Epithelial cell of esophagus (primary cell): ENCODE results near the gene ATP7B.
A peak's percentile ranks its signal among the peaks of the same experiment; 100 is the strongest.

ENCODE experiments used
- DNase-seq: peaks from one replicate; pipeline ENCODE4 v3.0.0; 2010; ENCODE audit warnings: low read depth
- H3K4me3 ChIP-seq: 2 replicates; pipeline ENCODE4 v1.5.1; 2011; ENCODE audit warnings: mild to moderate bottlenecking, low read length, control low read depth
- TF ChIP-seq, protein P1 (sequence below): IDR thresholded peaks from 2 replicates; pipeline ENCODE4 v1.5.1; 2011; ENCODE audit warnings: low read depth, mild to moderate bottlenecking, low read length, control low read depth, inconsistent platforms; ENCODE audit not compliant: insufficient read depth; ENCODE audit errors: missing control alignments

The ATP7B gene

DNA sequence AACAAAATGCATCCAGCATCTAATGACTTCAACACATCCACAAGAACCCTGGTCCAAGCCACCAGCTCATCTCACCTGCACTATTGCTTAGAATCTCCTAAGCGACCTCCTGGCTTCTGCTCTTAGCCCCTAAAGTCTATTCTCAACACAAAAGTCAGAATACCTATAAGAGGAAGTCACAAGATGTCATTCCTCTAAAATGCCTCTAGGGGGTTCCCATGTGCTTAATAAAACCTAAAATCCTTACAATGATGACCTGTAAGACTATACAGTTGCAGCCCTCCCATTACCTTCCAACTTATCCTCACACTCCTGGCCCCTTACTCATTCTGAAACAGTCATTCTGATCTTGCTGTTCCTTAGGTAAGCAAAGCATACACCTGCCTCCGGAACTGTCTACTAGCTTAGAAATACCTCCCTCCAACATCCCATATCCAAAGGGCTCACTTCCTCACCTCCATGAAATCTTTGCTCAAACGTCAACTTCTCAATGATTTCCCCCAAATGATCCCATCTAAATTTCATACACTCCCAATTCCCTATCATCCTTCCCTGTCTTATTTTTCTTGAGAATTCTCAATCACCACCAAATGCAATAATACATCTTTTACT lies 10.0 kb downstream of the ATP7B start:
- peak; percentile 62 for DNase-seq
- TF ChIP-seq, protein P1, sequence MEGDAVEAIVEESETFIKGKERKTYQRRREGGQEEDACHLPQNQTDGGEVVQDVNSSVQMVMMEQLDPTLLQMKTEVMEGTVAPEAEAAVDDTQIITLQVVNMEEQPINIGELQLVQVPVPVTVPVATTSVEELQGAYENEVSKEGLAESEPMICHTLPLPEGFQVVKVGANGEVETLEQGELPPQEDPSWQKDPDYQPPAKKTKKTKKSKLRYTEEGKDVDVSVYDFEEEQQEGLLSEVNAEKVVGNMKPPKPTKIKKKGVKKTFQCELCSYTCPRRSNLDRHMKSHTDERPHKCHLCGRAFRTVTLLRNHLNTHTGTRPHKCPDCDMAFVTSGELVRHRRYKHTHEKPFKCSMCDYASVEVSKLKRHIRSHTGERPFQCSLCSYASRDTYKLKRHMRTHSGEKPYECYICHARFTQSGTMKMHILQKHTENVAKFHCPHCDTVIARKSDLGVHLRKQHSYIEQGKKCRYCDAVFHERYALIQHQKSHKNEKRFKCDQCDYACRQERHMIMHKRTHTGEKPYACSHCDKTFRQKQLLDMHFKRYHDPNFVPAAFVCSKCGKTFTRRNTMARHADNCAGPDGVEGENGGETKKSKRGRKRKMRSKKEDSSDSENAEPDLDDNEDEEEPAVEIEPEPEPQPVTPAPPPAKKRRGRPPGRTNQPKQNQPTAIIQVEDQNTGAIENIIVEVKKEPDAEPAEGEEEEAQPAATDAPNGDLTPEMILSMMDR: peak; percentile 67
- H3K4me3 ChIP-seq: no peak overlapping the region

DNA sequence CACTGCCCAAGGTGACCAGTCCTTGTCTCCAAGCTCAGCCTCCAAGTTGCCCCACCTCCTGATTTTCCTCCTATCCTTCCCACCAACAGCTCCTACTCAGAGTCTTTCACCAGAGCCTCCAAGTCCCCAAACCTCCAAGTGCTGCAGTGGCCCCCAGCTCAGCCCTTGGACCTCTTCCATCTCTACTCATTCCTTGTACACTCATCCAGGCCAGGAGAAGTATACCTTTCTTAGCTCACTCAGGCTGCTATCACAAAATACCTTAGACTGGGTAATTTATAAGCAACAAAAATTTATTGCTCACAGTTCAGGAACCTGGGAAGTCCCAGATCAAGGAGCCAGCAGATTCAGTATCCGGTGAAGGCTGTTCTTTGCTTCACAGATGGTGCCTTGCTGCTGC lies 11.3 kb downstream of the ATP7B start:
- TF ChIP-seq, protein P1: no peak
- DNase-seq: no peak
- no peak overlapping the region for H3K4me3 ChIP-seq

DNA sequence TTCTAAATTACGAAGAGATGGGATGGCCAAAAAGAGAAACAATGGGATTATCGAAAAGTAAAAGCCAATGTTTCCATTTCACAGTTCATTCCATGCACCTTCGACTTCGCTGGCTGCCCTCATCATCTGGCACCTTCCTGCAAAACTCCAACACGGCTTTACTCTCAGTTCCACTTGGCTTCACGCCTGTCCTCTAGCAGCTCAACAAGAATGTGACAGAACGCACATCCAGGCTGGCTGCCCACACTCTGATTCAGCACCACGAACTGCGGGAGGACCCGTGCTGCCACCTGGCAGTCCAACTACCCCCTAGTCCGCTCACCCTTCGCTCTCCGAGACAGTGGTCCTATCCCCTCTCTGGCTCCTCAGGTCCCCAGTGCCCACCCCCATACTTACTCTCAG lies 11.7 kb downstream of the ATP7B start:
- TF ChIP-seq, protein P1: no peak
- DNase-seq: peak; percentile 39
- no peak overlapping the region for H3K4me3 ChIP-seq

DNA sequence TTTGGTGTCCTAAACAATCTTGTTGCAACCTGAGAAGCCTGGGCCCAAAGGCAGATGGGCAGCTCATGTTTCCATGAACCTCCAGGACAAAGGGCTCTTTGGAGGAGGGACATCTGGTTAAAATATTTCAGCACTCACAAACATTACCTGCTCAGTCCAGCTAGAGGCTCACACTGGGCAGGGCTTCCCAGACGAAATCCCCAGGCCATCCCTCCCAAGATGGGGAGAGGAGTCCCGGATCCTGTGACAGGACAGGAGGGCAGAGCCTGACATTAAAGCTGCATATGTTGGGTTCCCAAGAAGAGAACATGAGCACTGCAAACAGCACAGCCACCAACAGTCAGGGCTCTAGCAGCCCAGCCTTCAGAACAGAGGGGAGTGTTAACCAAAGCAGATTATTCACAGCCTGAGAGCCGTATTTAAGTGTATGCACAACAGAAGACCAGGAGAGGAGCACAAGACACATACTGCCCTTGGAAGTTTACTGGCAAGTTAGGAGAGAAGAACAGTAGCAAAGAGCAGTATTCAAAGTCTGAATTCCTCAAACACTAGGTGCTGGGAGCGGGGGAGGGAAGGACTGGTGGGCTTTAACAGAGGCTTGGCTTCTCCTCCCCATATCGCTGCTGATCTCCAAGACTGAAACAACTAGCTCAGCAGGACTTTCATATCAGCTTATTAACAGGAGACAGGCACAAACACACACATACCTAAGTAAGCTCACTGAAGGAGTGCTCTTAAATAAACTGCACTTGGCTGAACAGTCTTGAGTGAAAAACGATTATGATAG lies 12.3 kb downstream of the ATP7B start:
- no peak overlapping the region for H3K4me3 ChIP-seq
- DNase-seq: no peak
- TF ChIP-seq, protein P1: no peak

DNA sequence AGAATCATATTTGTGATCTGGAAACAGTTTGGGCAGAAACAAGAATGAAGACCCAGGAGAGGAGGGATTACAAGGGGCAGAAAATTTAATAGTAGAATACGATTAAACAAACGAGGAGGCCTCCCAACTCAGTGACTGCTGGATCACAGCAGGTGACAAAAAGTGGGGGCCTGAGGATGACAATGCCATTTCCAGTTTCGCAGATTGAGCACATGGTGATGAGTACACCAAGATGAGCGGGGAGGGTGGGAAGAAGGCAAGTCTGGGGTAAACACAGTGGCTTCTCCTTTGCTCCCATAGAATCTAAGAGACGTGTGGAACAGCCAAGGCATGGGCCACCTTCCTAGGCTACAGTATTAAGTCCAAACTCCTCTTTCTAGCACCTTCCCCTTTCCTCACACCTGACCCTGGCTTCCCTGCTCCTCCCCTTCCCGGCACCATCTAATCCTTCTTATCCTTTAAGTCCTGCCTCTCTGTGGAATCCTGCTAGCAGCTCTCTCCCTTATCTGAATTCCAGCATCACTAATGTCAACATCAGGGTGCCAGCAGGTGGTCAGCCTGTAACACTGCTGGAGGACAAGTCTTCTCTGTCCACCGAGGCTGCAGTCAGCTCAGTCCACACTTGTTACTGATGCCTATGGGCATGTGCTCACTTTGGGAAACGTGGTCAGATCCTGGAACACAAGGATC lies 13.5 kb downstream of the ATP7B start:
- no peak overlapping the region for H3K4me3 ChIP-seq
- no peak for DNase-seq
- TF ChIP-seq, protein P1: no peak

DNA sequence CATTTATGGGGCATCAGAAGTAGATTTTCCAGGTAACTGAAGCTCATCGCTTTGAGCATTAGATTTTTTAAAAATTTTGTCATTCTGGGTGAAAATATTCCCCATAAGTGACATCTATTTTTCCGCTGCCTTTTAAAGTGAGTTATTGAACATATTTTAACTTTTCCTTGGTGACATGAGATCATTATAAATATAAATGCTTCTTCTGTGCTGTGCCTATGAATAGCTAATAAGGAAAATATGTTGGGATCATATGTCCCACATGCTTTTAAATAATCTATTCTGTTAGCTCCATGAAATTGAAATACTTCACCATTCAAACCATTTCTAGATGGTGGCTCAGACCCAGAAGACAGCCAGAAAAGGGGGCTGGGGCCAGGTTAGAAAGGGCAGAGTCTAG lies 14.1 kb downstream of the ATP7B start:
- DNase-seq: no peak
- TF ChIP-seq, protein P1: no peak

More for the DNA sequence above, 14.1 kb downstream of the ATP7B start:
- H3K4me3 ChIP-seq: no peak overlapping the region
